Stimulated activated CD8-positive, alpha-beta memory T cell treated with anti-CD3 and anti-CD28 coated beads, Interleukin-15, amount 100 ng/mL, for 1 hour (primary cell): ENCODE results near the gene MREG.

Source experiments
- DNase-seq: peaks from one replicate; pipeline ENCODE4 v3.0.0-alpha.2; 2020; ENCODE audit warnings: low read depth

MREG gene

DNA sequence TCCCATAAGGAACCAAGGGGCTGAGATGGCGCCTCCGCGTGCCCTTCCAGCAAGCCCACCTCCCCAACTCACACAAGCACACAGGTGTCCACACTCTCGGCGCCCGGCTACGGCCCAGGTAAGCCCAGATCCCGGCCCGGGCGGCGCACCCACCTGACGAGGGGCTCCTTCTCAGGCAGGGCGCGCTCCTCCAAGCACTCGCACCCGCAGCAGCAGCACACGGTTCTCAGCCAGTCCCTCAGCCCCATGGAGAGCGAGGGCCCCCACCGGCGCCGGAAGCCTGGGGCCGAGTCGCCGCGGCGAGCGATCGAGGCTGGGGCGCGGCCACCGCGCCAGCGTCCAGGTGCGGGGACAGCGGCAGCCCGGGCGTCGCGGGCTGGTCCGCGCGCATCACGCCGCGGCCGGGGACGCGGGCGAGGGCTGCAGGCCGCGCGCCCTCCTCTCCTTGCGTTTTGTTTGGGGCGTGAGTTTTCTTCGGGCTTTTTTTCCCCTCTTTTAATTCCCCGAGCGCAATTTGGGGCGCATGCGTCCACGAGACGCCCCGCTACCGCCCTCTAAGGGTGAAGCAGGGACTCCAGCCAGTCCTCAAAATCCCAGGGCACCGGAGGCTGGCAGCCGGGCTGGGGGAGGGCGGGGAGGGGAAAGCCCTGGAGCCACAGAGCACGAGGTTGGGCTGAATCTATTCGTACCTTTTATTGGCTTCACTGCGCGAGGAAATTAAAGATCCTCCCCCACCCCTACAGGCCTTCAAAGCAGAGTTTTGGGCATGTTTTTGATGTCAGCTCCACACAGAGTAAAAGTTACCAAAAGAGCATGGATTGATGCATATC, at the start of gene MREG:
TSS of gene MREG (minus strand) at position 472 of the 830 bp plus-strand sequence. CDS start at position 248, 224 bp downstream.
- peak; percentile 70 for DNase-seq

DNA sequence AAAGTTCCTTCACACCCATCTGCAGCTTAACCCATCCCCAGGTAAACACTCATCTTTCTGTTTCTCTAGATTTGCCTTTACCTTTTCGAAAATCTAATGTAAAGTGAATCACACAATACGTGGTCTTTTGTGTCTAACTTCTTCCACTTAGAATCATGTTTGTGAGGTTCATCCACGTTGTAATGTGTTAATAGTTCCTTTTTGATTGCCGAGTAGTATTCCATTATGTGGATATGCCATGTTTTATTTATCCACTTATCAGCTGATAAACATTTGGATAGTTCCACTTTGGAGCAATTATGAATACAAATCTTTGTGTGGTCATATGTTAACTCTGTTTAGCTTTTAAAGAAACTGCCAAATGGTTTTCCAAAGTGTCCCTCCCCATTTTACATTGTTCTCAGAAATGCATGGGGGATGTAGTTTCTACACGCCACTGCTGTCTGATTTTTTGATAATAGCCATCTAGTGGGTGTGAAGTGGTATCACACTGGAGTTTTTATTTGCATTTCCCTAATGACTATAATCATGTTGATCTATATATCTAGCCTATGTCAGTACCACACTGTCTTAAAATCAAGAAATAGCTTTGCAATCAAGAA, 46.0 kb upstream of the MREG start:
- no peak for DNase-seq

- peak; percentile 14 for DNase-seq
Observed at GRCh38 chr2:216057688-216058193, 44.4 kb upstream of the MREG start.

DNA sequence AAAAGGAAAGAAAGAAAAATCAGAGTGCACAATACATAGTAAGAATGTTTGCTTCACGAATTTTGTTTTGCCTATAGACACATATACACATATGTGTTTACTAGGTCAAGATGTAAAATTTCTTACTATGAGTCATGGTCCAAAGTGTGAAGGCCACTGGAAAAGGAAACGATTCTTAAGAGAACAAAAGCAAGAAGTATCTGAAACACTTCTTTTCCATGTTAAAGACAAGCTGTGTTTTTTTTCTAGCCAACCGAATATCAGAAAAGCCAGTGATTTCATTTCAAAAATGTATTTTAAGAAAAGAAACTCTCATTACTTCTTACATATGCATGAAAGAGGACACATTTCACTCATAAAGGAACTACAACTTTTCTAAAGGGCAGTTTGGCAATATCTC, 43.4 kb upstream of the MREG start:
- DNase-seq: no peak

DNA sequence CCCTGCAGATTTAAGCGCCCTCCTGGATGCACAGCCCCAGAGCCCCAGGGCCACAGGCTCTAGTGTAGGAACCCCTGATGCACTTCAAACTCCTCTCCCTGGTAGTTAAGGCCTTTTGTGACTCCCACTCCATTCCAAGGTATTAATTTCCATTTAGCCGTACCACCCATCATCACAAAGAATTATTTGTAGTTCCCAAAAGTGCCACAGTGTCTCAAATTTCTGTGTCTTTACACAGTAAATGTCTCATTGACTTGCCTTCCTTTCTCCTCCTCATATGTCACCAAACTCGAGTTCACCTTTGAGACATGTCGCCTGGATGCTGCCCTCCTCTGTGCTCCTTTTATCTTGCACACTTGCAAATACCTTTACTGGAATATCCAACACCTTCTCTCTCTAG, 42.3 kb upstream of the MREG start:
- DNase-seq: no peak

DNA sequence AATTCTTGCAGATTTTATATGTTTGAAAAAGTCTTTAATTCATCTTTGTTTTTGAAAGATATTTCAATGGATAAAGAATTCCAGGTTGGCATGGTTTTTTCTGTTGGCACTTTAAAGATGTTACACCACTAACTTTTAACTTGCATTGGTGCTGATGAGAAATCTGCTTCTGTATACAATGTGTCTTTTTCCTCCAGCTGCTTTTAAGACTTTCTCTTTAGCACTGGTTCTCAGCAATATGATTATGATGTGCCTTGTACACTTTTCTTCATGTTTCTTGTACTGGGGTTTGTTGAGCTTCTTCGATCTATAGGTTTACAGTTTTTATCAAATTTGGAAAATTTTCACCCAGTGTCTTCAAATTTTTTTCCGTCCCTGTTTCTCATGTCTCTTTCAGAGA, 39.1 kb upstream of the MREG start:
- DNase-seq: no peak

DNA sequence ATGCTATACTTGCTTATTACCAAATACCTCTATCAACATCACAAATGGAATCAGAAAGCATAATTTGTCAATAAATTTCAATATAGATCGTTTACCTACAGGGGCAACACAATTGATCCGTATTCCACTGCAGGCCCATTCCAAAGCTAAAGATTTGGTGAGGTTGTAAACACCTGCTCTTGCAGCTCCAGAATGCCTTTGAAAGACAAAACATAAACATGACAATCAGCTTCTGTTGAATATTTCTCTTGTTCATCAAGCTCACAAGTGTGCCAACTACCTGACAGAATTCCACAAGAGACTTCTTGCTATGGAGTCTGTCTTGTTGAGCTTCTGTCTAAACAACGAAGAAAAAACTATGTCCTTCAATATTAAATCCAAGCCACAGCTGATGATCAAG, 38.0 kb upstream of the MREG start:
- DNase-seq: no peak

- DNase-seq: no peak
Observed at GRCh38 chr2:216049452-216049851, 36.1 kb upstream of the MREG start.

- no peak for DNase-seq
Observed at GRCh38 chr2:216047397-216047796, 34.0 kb upstream of the MREG start.

GRCh38 chr2:216044883-216045486, 31.6 kb upstream of the MREG start:
- DNase-seq: no peak

- DNase-seq: no peak
Observed at GRCh38 chr2:216043949-216044348, 30.6 kb upstream of the MREG start.

GRCh38 chr2:216041438-216041837, 28.1 kb upstream of the MREG start:
- DNase-seq: no peak

DNA sequence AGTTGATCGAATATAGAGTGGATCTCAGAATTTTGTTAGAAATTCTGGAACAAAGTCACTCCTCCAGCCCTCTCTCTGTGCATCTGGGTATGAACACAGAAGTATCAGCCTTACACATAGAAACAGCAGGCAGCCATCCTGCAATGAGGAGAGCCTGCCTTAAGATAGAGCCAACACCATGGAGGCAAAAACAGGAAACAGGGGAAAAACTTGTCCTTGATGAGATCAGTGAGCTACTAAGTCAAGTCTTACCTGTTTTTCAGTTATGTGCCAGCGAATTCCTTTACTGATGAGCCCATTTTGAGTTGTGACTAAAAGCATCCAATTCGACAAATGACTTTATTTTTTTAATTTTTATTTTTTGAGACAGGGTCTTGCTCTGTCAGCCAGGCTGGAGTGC, 26.6 kb upstream of the MREG start:
- no peak for DNase-seq

GRCh38 chr2:216034065-216034464, 20.7 kb upstream of the MREG start:
- DNase-seq: peak; percentile 64

- no peak for DNase-seq
Observed at GRCh38 chr2:216033403-216033802, 20.1 kb upstream of the MREG start.

DNA sequence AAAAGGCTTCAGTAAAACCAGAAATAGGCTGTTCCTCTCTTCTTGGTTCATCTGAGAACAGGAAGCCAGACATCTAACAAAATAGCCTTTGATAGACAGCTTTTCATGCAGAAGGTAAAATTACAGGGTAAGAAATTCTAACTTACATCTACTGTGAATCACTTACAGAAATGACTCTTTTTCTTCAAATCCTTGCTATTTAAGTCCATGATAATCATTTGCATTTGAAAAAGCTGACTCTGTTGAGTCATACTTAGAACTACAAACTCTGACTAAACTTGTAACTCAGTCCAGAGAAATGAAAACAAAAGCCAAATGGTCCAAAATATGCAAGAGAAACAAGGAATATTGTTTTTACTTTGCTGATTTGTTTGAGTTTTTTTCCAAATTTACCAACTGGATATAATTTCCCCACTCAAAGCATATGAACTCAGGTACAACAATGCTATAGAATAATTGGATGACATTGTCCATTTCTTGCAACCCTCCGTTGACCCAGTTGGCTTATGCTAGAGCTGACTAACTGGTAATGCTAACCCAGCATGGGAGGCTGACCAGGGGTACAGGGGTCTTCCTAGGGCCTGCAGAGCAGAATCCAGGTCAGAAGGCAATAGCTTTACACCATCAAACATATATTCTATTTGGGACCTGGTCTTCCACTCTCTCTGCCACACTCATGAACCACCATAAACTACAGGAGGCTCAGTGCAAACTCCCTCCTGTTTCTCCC, 18.8 kb upstream of the MREG start:
- DNase-seq: no peak

- no peak for DNase-seq
Observed at GRCh38 chr2:216030216-216030615, 16.9 kb upstream of the MREG start.

DNA sequence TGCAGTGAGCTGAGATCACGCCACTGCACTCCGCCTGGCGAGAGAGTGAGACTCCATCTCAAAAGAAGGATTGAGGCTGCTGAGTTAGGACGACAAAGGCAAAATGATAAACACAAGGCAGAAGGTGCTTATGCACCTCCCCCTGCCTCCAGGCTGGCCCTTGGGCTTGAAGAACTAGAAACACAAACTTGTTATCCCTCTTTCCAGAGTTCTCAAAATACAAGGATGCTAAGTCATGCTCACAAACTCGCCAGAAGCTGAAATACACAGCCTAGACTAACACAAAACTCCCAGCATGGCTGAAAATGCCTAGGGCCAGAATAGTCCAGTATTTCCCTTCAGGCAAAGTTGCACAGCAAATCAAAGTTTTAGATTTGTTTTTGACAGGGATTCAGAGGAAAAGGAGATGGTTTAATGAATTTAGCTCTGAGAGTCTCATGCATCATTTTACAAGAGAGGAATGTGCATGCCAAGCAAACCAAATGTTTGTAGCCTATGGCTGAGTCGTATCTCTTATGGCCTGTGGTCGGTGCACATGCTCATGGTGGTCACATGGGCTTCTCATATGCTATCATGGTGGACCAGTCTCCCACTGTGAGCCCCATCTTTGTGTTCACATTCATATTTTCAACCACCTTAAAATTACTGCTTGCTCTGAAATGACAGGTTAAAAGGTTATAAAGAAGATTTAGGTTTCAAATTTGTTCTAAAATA, 16.2 kb upstream of the MREG start:
- no peak for DNase-seq

DNA sequence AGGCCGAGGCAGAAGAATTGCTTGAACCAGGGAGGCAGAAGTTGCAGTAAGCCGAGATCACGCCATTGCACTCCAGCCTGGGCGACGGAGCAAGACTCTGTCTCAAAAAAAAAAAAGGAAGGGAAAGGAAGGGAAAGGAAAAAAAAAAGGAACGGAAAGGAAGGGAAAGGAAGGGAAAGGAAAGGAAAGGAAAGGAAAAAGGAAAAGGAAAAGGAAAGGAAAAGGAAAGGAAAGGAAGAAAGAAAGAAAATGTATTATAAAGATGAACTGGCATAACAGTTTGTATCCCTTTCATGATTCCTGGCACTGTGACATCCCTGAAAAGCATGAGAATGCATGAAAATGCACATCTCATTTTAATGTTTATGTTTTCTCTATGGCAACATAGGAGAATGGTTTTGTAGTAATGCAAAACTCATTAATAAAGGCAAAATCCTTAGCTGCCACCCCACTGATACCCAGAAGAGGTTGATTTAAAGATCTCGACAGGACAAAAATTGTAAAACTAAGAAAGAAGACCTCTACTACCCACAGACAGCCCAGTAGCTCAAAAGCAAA, 11.5 kb upstream of the MREG start:
- no peak for DNase-seq

- DNase-seq: no peak
Observed at GRCh38 chr2:216023055-216023648, 9.8 kb upstream of the MREG start.
